Mesenchymal stem cell (in vitro differentiated cells and primary cell): ENCODE measurements around the gene DOCK10.

Experiments used
- DNase-seq: peaks from one replicate; pipeline ENCODE4 v3.0.0-alpha.2; 2013
- H2AFZ ChIP-seq: one replicate; pipeline ENCODE4 v1.6.1; 2013; ENCODE audit warnings: low read depth, mild to moderate bottlenecking, control low read depth, inconsistent platforms, low read length, moderate library complexity
- H2AK5ac ChIP-seq: 2 replicates; pipeline ENCODE4 v1.6.1; 2013; ENCODE audit warnings: low read length, moderate library complexity, mild to moderate bottlenecking, inconsistent platforms; ENCODE audit not compliant: severe bottlenecking
- H2BK120ac ChIP-seq: one replicate; pipeline ENCODE4 v1.6.1; 2013; ENCODE audit warnings: low read depth, mild to moderate bottlenecking, inconsistent platforms, low read length, moderate library complexity
- H2BK12ac ChIP-seq, 2 experiments: one replicate each; pipeline ENCODE4 v1.6.1; 2013; ENCODE audit warnings: inconsistent platforms in 2 of 2, low read length in 2 of 2, mild to moderate bottlenecking in 2 of 2, moderate library complexity in 2 of 2, control low read depth in 1 of 2
- H2BK15ac ChIP-seq: one replicate; pipeline ENCODE4 v1.6.1; 2013; ENCODE audit warnings: mild to moderate bottlenecking, low read depth, inconsistent platforms; ENCODE audit not compliant: poor library complexity, severe bottlenecking
- H2BK5ac ChIP-seq: 2 replicates; pipeline ENCODE4 v1.6.1; 2013; ENCODE audit warnings: low read depth, mild to moderate bottlenecking, low read length, control low read depth, inconsistent platforms; ENCODE audit not compliant: poor library complexity, severe bottlenecking
- H3K14ac ChIP-seq, 2 experiments: one replicate each; pipeline ENCODE4 v1.6.1; 2013; ENCODE audit warnings: inconsistent platforms in 2 of 2, low read length in 2 of 2, control low read depth in 1 of 2, mild to moderate bottlenecking in 1 of 2, moderate library complexity in 1 of 2
- H3K18ac ChIP-seq, 2 experiments: one replicate each; pipeline ENCODE4 v1.6.1; 2013; ENCODE audit warnings: inconsistent platforms in 2 of 2, low read length in 2 of 2, control low read depth in 1 of 2, low read depth in 1 of 2, mild to moderate bottlenecking in 1 of 2
- H3K23ac ChIP-seq, 2 experiments: one replicate each; pipeline ENCODE4 v1.6.1; 2013; ENCODE audit warnings: inconsistent platforms in 2 of 2, low read length in 2 of 2, mild to moderate bottlenecking in 2 of 2, moderate library complexity in 2 of 2, control low read depth in 1 of 2
- H3K27ac ChIP-seq: 2 replicates; pipeline ENCODE4 v1.5.1; 2013; ENCODE audit warnings: mild to moderate bottlenecking, moderate library complexity, low read length, control low read depth, inconsistent platforms; ENCODE audit not compliant: poor library complexity, severe bottlenecking
- H3K27me3 ChIP-seq, 2 experiments: 2 replicates each; pipeline versions ENCODE4 v1.6.1 to v1.7.0; 2013; ENCODE audit warnings: low read length in 2 of 2, mild to moderate bottlenecking in 2 of 2, moderate library complexity in 2 of 2, control low read depth in 1 of 2, inconsistent platforms in 1 of 2; ENCODE audit not compliant: control insufficient read depth in 1 of 2, insufficient read depth in 1 of 2
- H3K36me3 ChIP-seq, 2 experiments: 2 replicates each; pipeline versions ENCODE4 v1.6.1 to v1.7.0; 2013; ENCODE audit warnings: low read length in 2 of 2, control low read depth in 1 of 2, inconsistent platforms in 1 of 2, low read depth in 1 of 2, mild to moderate bottlenecking in 1 of 2; ENCODE audit not compliant: insufficient read depth in 2 of 2, control insufficient read depth in 1 of 2
- H3K4ac ChIP-seq, 2 experiments: one replicate each; pipeline ENCODE4 v1.6.1; 2013; ENCODE audit warnings: inconsistent platforms in 2 of 2, low read length in 2 of 2, mild to moderate bottlenecking in 2 of 2, moderate library complexity in 2 of 2, control low read depth in 1 of 2, low read depth in 1 of 2
- H3K4me1 ChIP-seq: 2 replicates; pipeline ENCODE4 v1.6.1; 2013; ENCODE audit warnings: low read depth, low read length, control low read depth; ENCODE audit not compliant: control insufficient read depth, insufficient read depth
- H3K4me2 ChIP-seq: 2 replicates; pipeline ENCODE4 v1.6.1; 2013; ENCODE audit warnings: low read length, mild to moderate bottlenecking, inconsistent platforms; ENCODE audit not compliant: poor library complexity, severe bottlenecking
- H3K4me3 ChIP-seq, 2 experiments: 2 replicates each; pipeline versions ENCODE4 v1.5.1 to v1.7.0; 2013; ENCODE audit warnings: low read length in 2 of 2, mild to moderate bottlenecking in 2 of 2, control low read depth in 1 of 2, low read depth in 1 of 2; ENCODE audit not compliant: insufficient read depth in 1 of 2
- H3K79me1 ChIP-seq: replicated peaks from 2 replicates; pipeline ENCODE4 v1.6.1; 2013; ENCODE audit warnings: mild to moderate bottlenecking, control low read depth, low read length, inconsistent platforms; ENCODE audit not compliant: poor library complexity, severe bottlenecking
- H3K9ac ChIP-seq: 2 replicates; pipeline ENCODE4 v1.7.0; 2013; ENCODE audit warnings: mild to moderate bottlenecking, low read length, moderate library complexity
- H3K9me3 ChIP-seq: 2 replicates; pipeline ENCODE4 v1.7.0; 2013; ENCODE audit warnings: mild to moderate bottlenecking, low read length; ENCODE audit not compliant: control insufficient read depth
- H4K8ac ChIP-seq: one replicate; pipeline ENCODE4 v1.6.1; 2013; ENCODE audit warnings: inconsistent platforms, mild to moderate bottlenecking, low read length, moderate library complexity
- H4K91ac ChIP-seq: one replicate; pipeline ENCODE4 v1.6.1; 2013; ENCODE audit warnings: mild to moderate bottlenecking, low read length, inconsistent platforms
- WGBS: methylation state at CpG from one replicate; pipeline ENCODE4 v1.1.7; 2013; ENCODE audit warnings: mixed read lengths; 5-methylcytosine and 5-hydroxymethylcytosine counted together

Gene DOCK10

GRCh38 chr2:224847381-224847780 lies 194.9 kb downstream of the DOCK10 start:
- no peak overlapping the region for H4K8ac ChIP-seq
- WGBS = 97% methylated on average over 2 of the region's 2 CpGs
- H3K27me3 ChIP-seq = no peaks in the 10 kb centered on the region
- no peaks in the 10 kb centered on the region for H3K79me1 ChIP-seq
- no peak overlapping the region for H3K9ac ChIP-seq
- no peak overlapping the region for H3K14ac ChIP-seq
- H3K27ac ChIP-seq = no peak overlapping the region
- H3K4me1 ChIP-seq = no peaks in the 10 kb centered on the region
- H2AFZ ChIP-seq = no peak overlapping the region
- H2AK5ac ChIP-seq = no peak overlapping the region
- H2BK5ac ChIP-seq = no peak overlapping the region
- no peak overlapping the region for H3K4me3 ChIP-seq
- H2BK12ac ChIP-seq = no peak overlapping the region
- DNase-seq = no peak
- no peak overlapping the region for H4K91ac ChIP-seq
- peaks cover 5 to 90% of the 10 kb centered on the region in 2 experiments for H3K36me3 ChIP-seq
- no peak overlapping the region for H2BK120ac ChIP-seq
- no peak overlapping the region for H3K23ac ChIP-seq
- H2BK15ac ChIP-seq = no peak overlapping the region
- no peaks in the 10 kb centered on the region for H3K9me3 ChIP-seq
- no peak overlapping the region for H3K18ac ChIP-seq
- no peak overlapping the region for H3K4ac ChIP-seq
- H3K4me2 ChIP-seq = no peak overlapping the region

DNA sequence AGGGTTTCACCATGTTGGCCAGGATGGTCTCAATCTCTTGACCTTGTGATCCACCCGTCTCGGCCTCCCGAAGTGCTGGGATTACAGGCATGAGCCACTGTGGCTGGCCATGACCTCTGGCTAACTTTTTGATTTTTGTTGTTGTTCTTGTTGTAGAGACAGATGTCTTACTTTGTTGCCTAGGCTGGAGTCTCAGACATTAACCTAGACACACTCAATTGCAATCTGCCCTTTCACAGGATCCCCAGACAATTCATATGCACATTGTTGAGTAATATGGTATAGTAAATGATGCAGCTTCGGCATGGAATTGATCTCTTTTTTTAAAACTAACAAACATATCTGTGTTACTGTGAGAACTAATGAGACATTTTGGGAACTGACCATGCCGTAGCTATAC lies 195.6 kb downstream of the DOCK10 start:
- Histone ChIP-seq H3K36me3 (peaks cover 3 to 90% of the 10 kb centered on the region in 2 experiments), H3K18ac (no peak overlapping the region), H3K23ac (no peak overlapping the region), H2BK12ac (no peak overlapping the region), H4K91ac (no peak overlapping the region), H3K27me3 (no peaks in the 10 kb centered on the region), H3K4me2 (no peak overlapping the region), H2BK120ac (no peak overlapping the region), H2BK15ac (no peak overlapping the region), H4K8ac (no peak overlapping the region), H3K4me3 (no peak overlapping the region), H2AK5ac (no peak overlapping the region), H2BK5ac (no peak overlapping the region), H3K14ac (no peak overlapping the region), H3K9ac (no peak overlapping the region), H3K4ac (no peak overlapping the region), H3K4me1 (no peaks in the 10 kb centered on the region), H3K9me3 (no peaks in the 10 kb centered on the region), H2AFZ (no peak overlapping the region), H3K27ac (no peak overlapping the region), H3K79me1 (no peaks in the 10 kb centered on the region)
- 94% methylated on average over 3 of the region's 5 CpGs for WGBS
- DNase-seq = no peak

GRCh38 chr2:224846161-224846560 lies 196.1 kb downstream of the DOCK10 start:
- no peak overlapping the region for H4K8ac ChIP-seq
- H3K9me3 ChIP-seq = no peaks in the 10 kb centered on the region
- no peaks in the 10 kb centered on the region for H3K4me1 ChIP-seq
- H4K91ac ChIP-seq = no peak overlapping the region
- H3K79me1 ChIP-seq = no peaks in the 10 kb centered on the region
- no peak overlapping the region for H3K23ac ChIP-seq
- no peak overlapping the region for H3K27ac ChIP-seq
- H3K27me3 ChIP-seq = no peaks in the 10 kb centered on the region
- H3K14ac ChIP-seq = no peak overlapping the region
- H3K18ac ChIP-seq = no peak overlapping the region
- H2BK5ac ChIP-seq = no peak overlapping the region
- no peak overlapping the region for H2AFZ ChIP-seq
- peaks cover 2 to 90% of the 10 kb centered on the region in 2 experiments for H3K36me3 ChIP-seq
- H3K4me2 ChIP-seq = no peak overlapping the region
- H2AK5ac ChIP-seq = no peak overlapping the region
- H3K9ac ChIP-seq = no peak overlapping the region
- no peak overlapping the region for H3K4me3 ChIP-seq
- DNase-seq = no peak
- no peak overlapping the region for H2BK120ac ChIP-seq
- no peak overlapping the region for H2BK15ac ChIP-seq
- no peak overlapping the region for H3K4ac ChIP-seq
- no peak overlapping the region for H2BK12ac ChIP-seq
- 99% methylated on average over 4 of the region's 4 CpGs for WGBS

- Histone ChIP-seq H2AFZ (no peak overlapping the region), H3K36me3 (peaks cover 2 to 85% of the 10 kb centered on the region in 2 experiments), H3K4me2 (no peak overlapping the region), H3K79me1 (peaks cover 2% of the 10 kb centered on the region), H3K14ac (no peak overlapping the region), H3K4ac (no peak overlapping the region), H3K18ac (no peak overlapping the region), H3K9me3 (peaks cover 8% of the 10 kb centered on the region), H3K27me3 (no peaks in the 10 kb centered on the region), H4K8ac (no peak overlapping the region), H2BK15ac (no peak overlapping the region), H2AK5ac (no peak overlapping the region), H3K23ac (no peak overlapping the region), H3K4me1 (no peaks in the 10 kb centered on the region), H3K9ac (no peak overlapping the region), H3K27ac (no peak overlapping the region), H4K91ac (no peak overlapping the region), H2BK12ac (no peak overlapping the region), H3K4me3 (no peak overlapping the region), H2BK5ac (no peak overlapping the region), H2BK120ac (no peak overlapping the region)
- peak; percentile 13 for DNase-seq
- WGBS = 59% methylated on average over 2 of the region's 2 CpGs
These were observed 199.1 kb downstream of the DOCK10 start for GRCh38 chr2:224843141-224843540.
